HG02678 (cell line): ENCODE measurements around the gene DRAXIN.
"Not testable (repeated sequence)": the region's sequence is repeated elsewhere in the genome, so short reads cannot be mapped to it uniquely, and the experiment has no call there.

ENCODE experiments used
- ATAC-seq: cut with Tn5 transposase; IDR thresholded peaks from one replicate; pipeline ENCODE4 v1.9.1; 2021; ENCODE audit warnings: mild to moderate bottlenecking, moderate library complexity; ENCODE audit not compliant: unreplicated experiment

Gene DRAXIN

GRCh38 chr1:11691302-11691914 lies at the start of gene DRAXIN:
DRAXIN (plus strand) TSS chr1:11691710; CDS start chr1:11706259, 14,549 bp downstream.
- no peak for ATAC-seq

DNA sequence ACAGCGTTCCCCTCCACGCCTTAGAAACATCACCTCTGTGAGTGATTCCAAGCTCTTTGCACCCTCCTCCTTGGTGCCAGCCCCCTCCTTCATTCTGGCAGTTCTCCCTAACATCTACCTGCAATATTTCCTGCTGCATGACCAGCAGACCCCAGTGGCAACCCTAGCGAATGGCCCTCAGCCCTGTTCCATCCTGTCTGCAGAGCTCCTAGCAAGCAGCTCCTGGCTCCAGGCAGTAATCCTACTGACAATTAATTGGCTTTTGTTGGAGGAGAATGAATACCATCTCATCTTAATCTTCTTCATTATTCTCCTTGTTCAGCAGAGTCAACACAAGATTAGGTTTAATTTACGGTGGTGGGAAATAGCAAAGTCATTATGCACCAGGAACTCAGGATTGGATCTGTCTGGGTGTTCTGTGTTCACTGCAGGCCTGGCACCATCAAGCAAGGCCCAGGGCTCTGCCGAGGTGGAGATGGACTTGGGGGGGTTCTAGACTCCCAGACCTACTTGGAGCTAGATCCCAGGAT lies 49.7 kb upstream of the DRAXIN start:
- no peak for ATAC-seq

- ATAC-seq, result not testable (repeated sequence)
Measured at GRCh38 chr1:11642418-11643017, 49.0 kb upstream of the DRAXIN start.

DNA sequence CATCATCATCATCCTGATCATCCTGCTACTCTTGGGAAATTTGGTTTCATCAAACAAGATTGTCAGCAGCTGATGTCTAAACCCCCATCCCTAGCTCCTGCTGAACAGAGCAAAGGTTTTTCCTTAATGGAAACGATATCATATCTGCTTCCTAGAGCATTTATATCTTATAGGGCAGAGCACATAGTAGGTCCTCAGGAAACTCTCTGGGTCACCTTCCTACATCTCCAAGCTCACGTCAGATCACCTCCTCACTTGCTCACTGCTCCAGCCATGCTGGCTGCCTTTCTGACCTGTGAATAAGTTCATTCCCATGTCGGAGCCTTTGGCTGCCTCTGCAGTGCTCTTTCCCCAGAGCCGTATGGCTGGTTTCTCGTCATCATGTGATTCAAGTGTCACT lies 47.7 kb upstream of the DRAXIN start:
- ATAC-seq, result no peak

DNA sequence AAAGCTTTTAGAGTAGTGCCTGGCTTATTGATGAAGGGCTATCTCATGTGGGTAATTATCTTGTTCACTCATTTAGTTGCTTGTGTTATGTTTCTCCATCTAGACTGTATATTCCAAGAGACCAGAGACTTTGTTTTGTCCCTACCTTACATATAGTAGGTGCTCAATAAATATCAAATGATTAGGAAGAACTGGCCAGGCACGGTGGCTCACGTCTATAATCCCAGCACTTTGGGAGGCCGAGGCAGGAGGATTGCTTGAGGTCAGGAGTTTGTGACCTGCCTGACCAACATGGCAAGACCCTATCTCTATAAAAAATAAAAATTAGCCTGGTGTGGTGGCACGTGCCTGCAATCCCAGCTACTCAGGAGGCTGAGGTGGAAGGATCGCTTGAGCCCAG lies 46.2 kb upstream of the DRAXIN start:
- no peak for ATAC-seq

- ATAC-seq, result no peak
Measured at GRCh38 chr1:11645670-11646265, 45.7 kb upstream of the DRAXIN start.

DNA sequence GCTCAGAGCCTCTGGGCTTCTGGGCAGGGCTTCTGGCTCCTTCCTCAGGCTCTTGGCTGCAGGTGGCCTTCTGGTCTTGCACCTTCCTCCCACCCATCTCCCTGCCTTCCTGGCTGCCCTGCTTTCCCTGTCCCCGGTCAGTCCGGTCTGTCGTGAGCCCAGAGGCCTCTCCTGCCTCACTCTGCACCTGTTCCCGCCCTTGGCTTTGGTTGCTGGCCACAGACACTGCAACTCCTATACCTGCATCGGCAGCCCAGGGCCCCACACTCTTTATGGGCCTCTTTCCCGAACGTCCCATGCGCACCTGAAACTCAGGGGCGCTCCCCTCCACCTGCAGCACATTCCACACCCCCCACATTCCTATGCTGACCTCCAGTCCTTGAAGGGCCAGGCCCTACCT lies 45.2 kb upstream of the DRAXIN start:
- ATAC-seq, result no peak

DNA sequence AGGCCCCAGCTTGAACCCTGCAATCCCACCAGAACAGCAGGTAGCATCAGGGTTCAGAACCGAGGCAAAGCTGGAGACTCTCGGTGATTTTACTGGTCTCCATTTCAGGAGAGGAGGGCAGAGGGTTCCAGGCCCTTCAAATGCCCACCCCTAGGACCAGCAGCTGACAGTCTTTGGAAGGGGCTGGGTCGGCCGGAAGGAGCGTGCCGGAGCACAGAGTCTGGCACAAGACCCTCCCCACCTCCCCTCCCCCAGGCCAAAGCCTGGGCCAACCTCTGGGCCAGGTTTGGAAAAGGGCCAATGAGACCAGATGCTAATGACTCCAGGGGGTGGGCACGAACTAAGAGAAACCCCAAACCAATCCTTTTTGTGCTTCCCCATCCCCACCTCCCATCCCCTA lies 44.2 kb upstream of the DRAXIN start:
- ATAC-seq, result no peak

DNA sequence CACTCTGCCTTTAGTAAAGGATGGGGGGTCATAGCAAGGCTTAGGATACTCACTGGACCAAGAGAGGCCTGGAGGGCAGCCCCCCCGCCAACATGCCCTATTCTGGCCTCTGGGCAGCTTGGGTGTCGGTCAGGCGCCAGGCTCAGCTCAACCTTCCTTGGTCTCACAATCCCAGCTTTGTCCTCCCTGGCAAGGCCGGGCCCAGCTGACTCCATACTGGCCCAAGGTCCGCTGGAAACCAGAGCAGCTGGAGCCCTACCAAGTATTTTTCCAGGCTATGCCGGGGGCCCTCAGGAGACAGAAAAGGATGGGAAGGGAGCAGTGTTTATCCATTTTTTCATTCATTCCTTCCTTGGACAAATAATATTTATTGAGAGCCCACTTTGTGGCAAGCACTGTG lies 43.5 kb upstream of the DRAXIN start:
- no peak for ATAC-seq

- no peak for ATAC-seq
Measured at GRCh38 chr1:11648732-11649158, 42.8 kb upstream of the DRAXIN start.

DNA sequence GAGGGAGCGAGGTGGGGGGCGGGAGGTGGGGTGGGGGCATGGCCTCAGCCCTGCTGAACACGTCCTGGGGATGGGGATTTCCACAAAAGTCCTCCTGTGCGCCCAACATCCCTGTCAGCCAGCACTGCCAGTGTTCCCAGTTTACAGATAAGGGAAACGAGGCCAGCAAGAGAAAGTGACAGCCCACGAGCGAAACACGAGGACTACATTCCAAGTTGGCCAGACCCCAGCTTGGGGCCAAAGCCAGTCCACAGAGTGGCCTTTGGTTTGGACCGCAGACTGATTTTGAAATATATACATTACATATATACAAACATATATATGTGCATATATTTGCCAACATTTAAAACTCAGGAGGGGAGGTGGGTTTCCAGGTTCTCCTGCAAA lies 42.3 kb upstream of the DRAXIN start:
- ATAC-seq, result no peak

GRCh38 chr1:11649624-11650330 lies 41.7 kb upstream of the DRAXIN start:
- ATAC-seq, result no peak

DNA sequence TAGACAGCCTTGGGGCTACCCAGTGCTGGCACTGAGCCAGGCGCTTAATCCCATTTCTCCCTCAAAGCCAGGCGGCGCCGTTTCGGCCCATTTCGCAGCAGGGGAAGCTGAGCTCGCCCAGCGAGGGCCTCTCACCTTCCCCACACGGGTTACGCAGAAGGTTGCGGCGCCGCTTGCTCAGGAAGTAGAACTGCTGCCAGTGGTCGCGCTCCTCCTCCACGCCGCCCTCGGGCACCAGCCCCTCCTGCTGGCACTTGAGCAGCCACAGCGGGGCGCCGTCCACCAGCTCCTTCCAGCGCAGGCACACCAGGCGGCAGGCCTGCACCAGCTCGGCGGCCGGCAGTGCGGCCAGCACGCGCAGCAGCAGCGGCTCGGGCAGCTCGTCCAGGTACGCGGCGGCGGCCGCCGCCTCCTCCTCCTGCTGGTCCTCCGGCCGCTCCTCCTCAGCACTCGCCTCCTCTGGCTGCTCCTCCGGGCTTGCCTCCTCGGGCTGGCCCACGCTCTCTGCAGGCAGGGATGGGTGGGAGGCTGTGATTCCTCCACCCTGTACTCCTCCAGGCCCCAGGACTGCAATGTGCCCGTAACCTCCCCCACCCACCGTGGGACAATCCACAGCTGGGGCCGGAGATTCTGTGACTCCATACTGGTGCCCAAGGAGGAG lies 41.0 kb upstream of the DRAXIN start:
- ATAC-seq, result no peak

DNA sequence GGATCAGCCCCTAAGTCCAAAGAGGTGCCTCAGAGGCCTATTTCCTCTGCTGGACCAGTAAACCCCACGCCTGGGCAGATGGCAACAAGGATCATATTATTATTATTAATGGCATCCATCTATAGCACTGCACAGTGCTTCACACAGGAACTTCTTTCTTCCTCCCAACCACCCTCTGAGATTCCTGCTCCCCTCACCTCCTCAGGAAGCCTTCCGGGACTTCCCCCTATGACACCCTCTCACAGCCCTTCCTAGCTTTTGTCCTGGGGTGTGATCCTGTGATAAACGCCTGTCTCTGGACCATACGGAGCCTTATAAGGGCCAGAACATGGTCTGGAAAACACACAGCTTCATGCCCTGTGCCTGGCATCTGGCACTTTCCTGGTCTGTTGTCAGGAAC lies 40.5 kb upstream of the DRAXIN start:
- no peak for ATAC-seq

DNA sequence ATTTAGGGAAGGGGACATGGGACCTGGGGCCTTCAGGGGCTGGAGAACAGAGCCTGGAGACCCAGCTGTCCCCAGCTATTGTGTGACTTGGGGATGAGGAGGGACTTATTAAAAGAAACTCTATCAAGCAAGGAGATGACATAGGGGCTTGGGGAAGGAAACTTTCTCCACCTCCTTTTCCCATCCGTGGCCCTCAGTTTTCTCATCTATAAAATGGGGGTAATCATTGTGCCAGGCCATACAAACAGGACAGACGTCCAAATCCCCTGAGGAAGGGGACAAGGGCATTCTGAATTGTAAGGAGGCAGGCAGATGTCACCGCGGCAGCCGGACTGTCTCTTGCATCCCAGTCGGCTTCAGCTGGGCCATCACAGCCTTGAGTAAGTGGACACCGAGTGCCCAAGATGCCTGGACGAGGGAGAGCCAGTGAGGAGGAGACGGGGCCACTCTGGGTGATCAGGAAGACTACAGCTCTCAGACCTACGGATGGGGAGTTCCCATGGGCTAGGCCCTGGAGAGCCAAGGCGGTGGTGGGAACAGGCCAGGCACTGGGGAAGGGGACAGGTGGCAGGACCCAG lies 39.2 kb upstream of the DRAXIN start:
- no peak for ATAC-seq

- ATAC-seq, result no peak
Measured at GRCh38 chr1:11653101-11653860, 38.2 kb upstream of the DRAXIN start.

DNA sequence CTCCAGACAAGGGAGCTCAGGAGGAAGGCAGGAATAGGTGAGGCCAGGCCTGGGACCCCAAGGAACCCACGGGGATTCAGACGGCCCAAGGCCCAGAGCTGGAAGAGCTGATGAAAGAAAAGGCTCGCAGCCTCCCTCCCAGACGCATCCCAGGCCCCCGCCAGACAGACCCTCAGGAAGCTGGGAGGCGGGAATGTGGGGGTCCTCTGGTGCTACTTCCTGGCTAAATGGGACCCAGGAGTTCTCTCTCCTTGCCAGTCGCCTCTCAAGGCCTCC lies 37.7 kb upstream of the DRAXIN start:
- ATAC-seq, result no peak

DNA sequence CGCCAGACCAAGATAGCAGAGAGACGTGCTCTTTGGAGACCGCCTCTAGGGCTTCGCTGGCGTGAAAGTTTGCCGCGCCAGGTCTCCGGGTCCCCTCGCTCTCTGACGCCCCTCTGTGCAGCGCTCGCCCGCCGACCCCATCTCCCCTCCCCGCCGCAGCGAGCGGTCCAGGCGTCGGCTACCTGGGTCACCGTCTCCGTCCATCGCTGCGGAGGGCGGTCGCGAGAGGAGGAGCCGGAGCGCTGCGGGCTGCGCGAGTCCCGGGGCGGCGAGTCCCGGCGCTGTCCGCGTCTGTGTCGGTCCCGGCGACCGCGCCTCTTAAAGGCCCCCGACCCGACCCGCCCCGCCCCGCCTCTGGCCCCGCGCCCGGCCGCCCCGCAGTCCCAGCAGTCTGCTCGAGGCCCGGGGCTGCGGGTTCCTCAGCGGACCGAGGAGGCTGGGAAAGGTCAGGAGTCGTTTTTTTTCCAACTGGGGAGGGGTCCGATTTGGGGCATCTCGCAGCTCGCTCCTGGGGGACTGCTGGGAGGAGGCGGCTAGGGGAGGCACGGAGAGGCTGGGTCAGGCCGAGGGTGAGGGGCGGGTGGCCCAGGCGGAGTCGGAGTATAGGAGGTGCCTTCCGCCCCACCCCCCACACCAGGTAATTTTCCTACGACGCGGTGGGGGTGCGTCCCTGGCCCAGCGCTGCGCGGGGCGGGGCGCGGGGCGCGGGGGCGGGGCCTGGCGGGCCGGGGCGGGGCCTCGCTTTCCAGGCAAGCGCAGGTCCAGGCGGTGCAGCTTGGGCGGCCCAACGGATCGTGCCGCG lies 37.2 kb upstream of the DRAXIN start, which contains the start of the genes FBXO2 and FBXO44:
Gene FBXO2 (minus strand): TSS at position 293 of the 802 bp plus-strand sequence. CDS start 89 bp downstream, at position 204.
Gene FBXO44 (plus strand): TSS at position 741 of the 802 bp plus-strand sequence. CDS start 959 bp downstream, outside the sequence.
- ATAC-seq, result peak; percentile 80
